Myocyte (in vitro differentiated cells): ENCODE data around the gene ZNF329. TPM values are rescaled to one million over a fixed set of nuclear protein-coding genes. Genes with fewer than 3 reads are reported as not detected.

Experiments
- total RNA-seq: library from RNA; depleted of rRNA; stranded (reverse); fragments of >200 nt; gene quantifications from 2 replicates; pipeline ENCODE4 v1.2.3, GENCODE V29; 2014

The ZNF329 gene
- total RNA-seq, 1 donor from 2014 or later, result 11.2 TPM

Other genes with a start within 250 kb of the ZNF329 start
- gene ZNF417, start 234.2 kb downstream of the ZNF329 start, total RNA-seq, result 8.1 and 10.9 TPM in 2 replicates
- gene ZNF418, start 215.4 kb downstream of the ZNF329 start, total RNA-seq, result 3.1 and 4.7 TPM in 2 replicates
- gene ZNF256, start 203.1 kb downstream of the ZNF329 start, total RNA-seq, result 3.1 and 3.9 TPM in 2 replicates
- 0.21 and 0.52 TPM in 2 replicates for gene C19orf18, start 176.3 kb downstream of the ZNF329 start, total RNA-seq
- gene ZNF606, start 148.0 kb downstream of the ZNF329 start, total RNA-seq, result 16.6 and 22.1 TPM in 2 replicates
- not detected in 2 replicates for gene ZSCAN1, start 116.8 kb downstream of the ZNF329 start, total RNA-seq
- gene ZNF135, start 91.5 kb downstream of the ZNF329 start, total RNA-seq, result 0.51 and 0.62 TPM in 2 replicates
- gene ZSCAN18, start 52.6 kb downstream of the ZNF329 start, total RNA-seq, result 85.6 and 96.7 TPM in 2 replicates
- 13.8 and 15.2 TPM in 2 replicates for gene ZNF274, start 32.3 kb upstream of the ZNF329 start, total RNA-seq
- gene ZNF544, start 78.1 kb upstream of the ZNF329 start, total RNA-seq, result 30.2 and 39.2 TPM in 2 replicates
- gene ZNF8, start 128.2 kb upstream of the ZNF329 start, total RNA-seq, result 7.6 and 8.0 TPM in 2 replicates
- 33.9 and 54.9 TPM in 2 replicates for gene ERVK3-1, start 154.6 kb upstream of the ZNF329 start, total RNA-seq
- gene ZSCAN22, start 176.2 kb upstream of the ZNF329 start, total RNA-seq, result 2.8 and 3.5 TPM in 2 replicates
- 31.5 and 49.6 TPM in 2 replicates for gene A1BG, start 202.7 kb upstream of the ZNF329 start, total RNA-seq
- 1.5 and 1.7 TPM in 2 replicates for gene ZNF497, start 212.0 kb upstream of the ZNF329 start, total RNA-seq
- gene ZNF837, start 230.2 kb upstream of the ZNF329 start, total RNA-seq, result 5.5 and 5.8 TPM in 2 replicates
- 1,152 and 1,471 TPM in 2 replicates for gene RPS5, start 236.5 kb upstream of the ZNF329 start, total RNA-seq
- gene RNF225, start 244.9 kb upstream of the ZNF329 start, total RNA-seq, result not detected in 2 replicates